ENCODE results near the gene ZNF628.

The ZNF628 gene

GRCh38 chr19:55529636-55530234 is 53.3 kb downstream of the ZNF628 start:
- H3K4me1 Mint-ChIP-seq = no peaks in the 10 kb centered on the region
- no peak for DNase-seq (ENCODE audit: low spot score in 2 of 2)
- H3K27ac Mint-ChIP-seq (ENCODE audit: low read depth) = no peak overlapping the region
- H3K36me3 Mint-ChIP-seq (ENCODE audit: insufficient read depth) = no peaks in the 10 kb centered on the region
- H3K27me3 Mint-ChIP-seq = peaks cover 12% of the 10 kb centered on the region
- ATAC-seq (replicated peaks; ENCODE audit: extremely low read depth, poor library complexity, severe bottlenecking) = no peak
- H3K9me3 Mint-ChIP-seq = no peaks in the 10 kb centered on the region
- no peak overlapping the region for H3K4me3 Mint-ChIP-seq

GRCh38 chr19:55530996-55531395 is 54.6 kb downstream of the ZNF628 start:
- ATAC-seq (replicated peaks; ENCODE audit: extremely low read depth, poor library complexity, severe bottlenecking) = no peak
- Mint-ChIP-seq H3K36me3 (ENCODE audit: insufficient read depth) (no peaks in the 10 kb centered on the region), H3K4me1 (no peaks in the 10 kb centered on the region), H3K27me3 (peaks cover 12% of the 10 kb centered on the region), H3K27ac (ENCODE audit: low read depth) (no peak overlapping the region), H3K9me3 (no peaks in the 10 kb centered on the region), H3K4me3 (no peak overlapping the region)
- no peak for DNase-seq (ENCODE audit: low spot score in 2 of 2)

Data from central memory CD8-positive, alpha-beta T cell (primary cell).